HG03039 (cell line): ENCODE measurements around the gene ASCL5.
A peak's percentile ranks its signal among the peaks of the same experiment; 100 is the strongest.
"Not testable (repeated sequence)": the region's sequence is repeated elsewhere in the genome, so short reads cannot be mapped to it uniquely, and the experiment has no call there.

Experiments
- ATAC-seq: cut with Tn5 transposase; IDR thresholded peaks from one replicate; pipeline ENCODE4 v1.9.1; 2021; ENCODE audit warnings: mild to moderate bottlenecking, moderate library complexity; ENCODE audit not compliant: unreplicated experiment

Gene ASCL5

GRCh38 chr1:201126832-201127754 is at the start of gene ASCL5:
TSS of gene ASCL5 (minus strand) at chr1:201127184. CDS start at chr1:201115372, 11,812 bp downstream.
- no peak for ATAC-seq

GRCh38 chr1:201175820-201176500 is 49.0 kb upstream of the ASCL5 start:
- ATAC-seq = no peak

- no peak for ATAC-seq
Observed at GRCh38 chr1:201173736-201174135, 46.8 kb upstream of the ASCL5 start.

- ATAC-seq = no peak
Observed at GRCh38 chr1:201172999-201173610, 46.1 kb upstream of the ASCL5 start.

GRCh38 chr1:201172326-201172725 is 45.3 kb upstream of the ASCL5 start:
- ATAC-seq = no peak

GRCh38 chr1:201171063-201172036 is 44.4 kb upstream of the ASCL5 start:
- ATAC-seq = peak; percentile 42

- ATAC-seq = peak; percentile 91
Observed at GRCh38 chr1:201170533-201171062, 43.6 kb upstream of the ASCL5 start.

GRCh38 chr1:201169971-201170532 is 43.1 kb upstream of the ASCL5 start:
- ATAC-seq = no peak

GRCh38 chr1:201169203-201169602 is 42.2 kb upstream of the ASCL5 start:
- no peak for ATAC-seq

GRCh38 chr1:201167041-201167991 is 40.3 kb upstream of the ASCL5 start:
- ATAC-seq = no peak

GRCh38 chr1:201164645-201165044 is 37.7 kb upstream of the ASCL5 start:
- no peak for ATAC-seq

GRCh38 chr1:201163707-201164106 is 36.7 kb upstream of the ASCL5 start:
- no peak for ATAC-seq

- not testable (repeated sequence) for ATAC-seq
Observed at GRCh38 chr1:201163036-201163435, 36.1 kb upstream of the ASCL5 start.

GRCh38 chr1:201157949-201158348 is 31.0 kb upstream of the ASCL5 start:
- ATAC-seq = no peak

- no peak for ATAC-seq
Observed at GRCh38 chr1:201156819-201157218, 29.8 kb upstream of the ASCL5 start.

GRCh38 chr1:201156346-201156745 is 29.4 kb upstream of the ASCL5 start:
- no peak for ATAC-seq

- no peak for ATAC-seq
Observed at GRCh38 chr1:201155354-201155753, 28.4 kb upstream of the ASCL5 start.

GRCh38 chr1:201154389-201155165 is 27.6 kb upstream of the ASCL5 start, which contains the start of gene TMEM9:
TSS of gene TMEM9 (minus strand) at chr1:201154474. CDS start at chr1:201153923, 551 bp downstream.
- peak; percentile 95 for ATAC-seq
